Left lung (tissue), 10 donors: ENCODE results near the gene CDK5RAP3. TPM values are rescaled to one million over a fixed set of nuclear protein-coding genes. Genes with fewer than 3 reads are reported as not detected.

Experiments
- ATAC-seq: fragments of 200-7000 bp; cut with Tn5 transposase; one replicate; pipeline ENCODE4 v1.9.1; 2020; ENCODE audit warnings: moderate library complexity
- DNase-seq, 4 donors: peaks; one replicate each; pipeline ENCODE4 v3.0.0-alpha.2; 2013 to 2020
- H3K27ac ChIP-seq, 2 donors: fragments of 200-600 bp; sonication (generic) in 1 of 2; one replicate each; pipeline versions ENCODE4 v1.5.0 to v1.8.0; 2020 to 2021
- H3K27me3 ChIP-seq, 2 donors: fragments of 200-600 bp; sonication (generic) in 1 of 2; one replicate each; pipeline versions ENCODE4 v1.5.0 to v1.8.0; 2020 to 2021
- H3K36me3 ChIP-seq, 2 donors: fragments of 200-600 bp; sonication (generic) in 1 of 2; one replicate each; pipeline versions ENCODE4 v1.5.0 to v1.8.0; 2020 to 2021
- H3K4me1 ChIP-seq, 2 donors: fragments of 200-600 bp; one replicate each; pipeline ENCODE4 v1.8.0; 2021
- H3K4me3 ChIP-seq, 2 donors: fragments of 200-600 bp; sonication (generic) in 1 of 2; one replicate each; pipeline versions ENCODE4 v1.5.0 to v1.8.0; 2020 to 2021; ENCODE audit warnings: mild to moderate bottlenecking in 1 of 2
- H3K9me3 ChIP-seq, 2 donors: fragments of 200-600 bp; sonication (generic) in 1 of 2; one replicate each; pipeline versions ENCODE4 v1.5.0 to v1.8.0; 2020 to 2021
- CTCF ChIP-seq, 2 donors: fragments of 200-600 bp; sonication (generic) in 1 of 2; IDR thresholded peaks; one replicate each; pipeline versions ENCODE4 v1.5.0 to v1.8.0; 2021; ENCODE audit warnings: antibody characterized with exemption in 2 of 2
- intact Hi-C, 2 donors: fragments of 100-400 bp; cut with DNase I; formaldehyde crosslinking; loops; one replicate each; pipeline versions ENCODE4 v1.11.2 to v1.14.2; 2022
- polyA plus RNA-seq, 6 donors: library from polyadenylated mRNA; unstranded; fragments of 120-200 nt; gene quantifications; one replicate each; pipeline ENCODE4 v1.2.1, GENCODE V29; 2013; ENCODE audit not compliant: insufficient read length in 6 of 6
- total RNA-seq, 2 donors: library from RNA; stranded (reverse); fragmentation: NEBNext Ultra II Directional; extraction: Animal tissue kit (Norgen Biotek cat#: 25700); gene quantifications; one replicate each; pipeline ENCODE4 v1.2.1, GENCODE V29; 2021
- donor health status: DM: no; HTN: yes; CAD: no.
- donor health status: DM: no; HTN: no; CAD: no.

CDK5RAP3 gene
- total and polyA plus RNA-seq, 8 donors, result 136 to 182 (median 159) TPM

GRCh38 chr17:48023400-48024148 is 52.7 kb downstream of the CDK5RAP3 start:
- no peaks in the 10 kb centered on the region for H3K9me3 ChIP-seq
- peaks cover 0 to 48% of the 10 kb centered on the region in 2 donors for H3K27me3 ChIP-seq
- ATAC-seq (peak; percentile 58), DNase-seq (peak; percentile 35 to 94 (median 82))
- intact Hi-C loops, result loop anchor here (10.0 kb wide), 3 partner anchors 51 to 111 kb away; no protein-coding TSS in a partner anchor
- peaks cover 14 to 57% of the 10 kb centered on the region in 2 donors for H3K4me1 ChIP-seq
- no peaks in the 10 kb centered on the region for H3K36me3 ChIP-seq
- no peak for TF ChIP-seq CTCF (IDR thresholded peaks at IDR 0.05)
- peak overlapping the region; percentile 31 to 41 for H3K4me3 ChIP-seq
- H3K27ac ChIP-seq, result peak overlapping the region; percentile 60 to 87

- Histone ChIP-seq H3K9me3 (no peaks in the 10 kb centered on the region), H3K27ac (peak overlapping the region; percentile 60 to 87), H3K4me1 (peaks cover 14 to 55% of the 10 kb centered on the region in 2 donors), H3K4me3 (peak overlapping the region; percentile 31 to 41), H3K27me3 (peaks cover 0 to 44% of the 10 kb centered on the region in 2 donors), H3K36me3 (no peaks in the 10 kb centered on the region)
- ATAC-seq (peak; percentile 54), DNase-seq (peak in 3 of 4 donors; percentile 51 to 92 (median 81))
- intact Hi-C loops, result loop anchor here (5.0 to 10.0 kb wide), 4 partner anchors 50 to 110 kb away; no protein-coding TSS in a partner anchor
- TF ChIP-seq CTCF (IDR thresholded peaks at IDR 0.05), result no peak
These were observed 53.5 kb downstream of the CDK5RAP3 start for GRCh38 chr17:48024149-48025039.

GRCh38 chr17:48025040-48025903 is 54.4 kb downstream of the CDK5RAP3 start:
- peak; percentile 89 for ATAC-seq
- peak overlapping the region; percentile 60 to 87 for H3K27ac ChIP-seq

More at GRCh38 chr17:48025040-48025903, 54.4 kb downstream of the CDK5RAP3 start:
- no peaks in the 10 kb centered on the region for H3K9me3 ChIP-seq
- no peaks in the 10 kb centered on the region for H3K36me3 ChIP-seq
- peak; percentile 54 to 86 for TF ChIP-seq CTCF (IDR thresholded peaks at IDR 0.05)
- H3K4me3 ChIP-seq, result peak overlapping the region; percentile 31 to 41
- H3K4me1 ChIP-seq, result peaks cover 14 to 55% of the 10 kb centered on the region in 2 donors
- peak; percentile 94 to 100 (median 98) for DNase-seq
- intact Hi-C loops, result loop anchor here (5.0 to 10.0 kb wide), 4 partner anchors 50 to 110 kb away; no protein-coding TSS in a partner anchor
- peaks cover 0 to 35% of the 10 kb centered on the region in 2 donors for H3K27me3 ChIP-seq
